ENCODE measurements around the gene PPIC.

Gene PPIC

GRCh38 chr5:123046222-123046621 lies 9.7 kb upstream of the PPIC start:
- no peaks in the 10 kb centered on the region for H3K4me1 ChIP-seq (ENCODE audit: insufficient read depth, low read length)
- H3K36me3 ChIP-seq (ENCODE audit: insufficient read depth, low read depth, low read length), result no peaks in the 10 kb centered on the region
- H3K9me3 ChIP-seq (ENCODE audit: insufficient read depth, low read depth, low read length), result no peaks in the 10 kb centered on the region
- H3K4me3 ChIP-seq (ENCODE audit: low read length), result no peak overlapping the region
- no peak overlapping the region for H3K27ac ChIP-seq (ENCODE audit: low read length)
- H3K27me3 ChIP-seq (ENCODE audit: insufficient read depth, low read length), result no peaks in the 10 kb centered on the region
- no peak overlapping the region for H3K9ac ChIP-seq (ENCODE audit: low read depth, low read length)

DNA sequence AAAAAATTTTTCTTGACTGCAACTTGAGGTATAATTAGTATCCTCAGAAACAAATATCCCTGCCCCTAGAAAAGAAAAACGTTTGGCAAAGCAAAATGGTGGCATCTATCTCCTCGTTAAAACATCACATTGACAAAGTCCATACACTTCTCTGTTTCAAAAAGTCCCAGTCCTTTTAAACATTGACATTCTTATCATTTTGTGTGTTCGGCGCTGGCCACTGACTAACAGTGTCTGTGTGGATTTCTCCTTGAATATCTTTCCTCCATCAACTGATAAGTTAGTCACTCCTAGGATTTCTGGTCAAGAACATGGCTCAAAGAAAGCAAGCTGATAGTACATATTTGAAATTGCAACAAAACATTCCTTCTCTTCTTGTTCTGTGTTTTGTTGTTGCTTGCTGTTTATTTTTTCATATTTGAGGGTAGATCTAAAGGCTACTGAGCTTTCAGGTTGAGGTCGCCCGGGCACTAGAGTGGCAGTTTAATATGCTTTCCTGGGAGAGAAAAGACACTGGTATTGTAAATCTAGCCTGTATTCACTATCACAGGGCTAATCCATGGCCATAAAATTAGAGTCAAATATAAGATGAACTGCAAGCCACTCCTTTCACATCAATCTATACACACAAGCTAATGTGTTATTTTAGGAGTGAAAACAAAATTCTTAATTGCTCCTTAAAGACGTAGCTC lies 8.5 kb upstream of the PPIC start:
- Histone ChIP-seq H3K9ac (ENCODE audit: low read depth, low read length) (no peak overlapping the region), H3K27me3 (ENCODE audit: insufficient read depth, low read length) (no peaks in the 10 kb centered on the region), H3K4me1 (ENCODE audit: insufficient read depth, low read length) (no peaks in the 10 kb centered on the region), H3K9me3 (ENCODE audit: insufficient read depth, low read depth, low read length) (no peaks in the 10 kb centered on the region), H3K4me3 (ENCODE audit: low read length) (no peak overlapping the region), H3K36me3 (ENCODE audit: insufficient read depth, low read depth, low read length) (no peaks in the 10 kb centered on the region), H3K27ac (ENCODE audit: low read length) (no peak overlapping the region)

GRCh38 chr5:123039673-123040072 lies 3.1 kb upstream of the PPIC start:
- no peak overlapping the region for H3K4me3 ChIP-seq (ENCODE audit: low read length)
- peaks cover 44% of the 10 kb centered on the region for H3K27me3 ChIP-seq (ENCODE audit: insufficient read depth, low read length)

GRCh38 chr5:123037104-123037418 lies 536 bp upstream of the PPIC start:
- Histone ChIP-seq H3K9ac (ENCODE audit: low read depth, low read length) (peak overlapping the region; percentile 54; the same call in 1 of the 2 replicates), H3K4me3 (ENCODE audit: low read length) (peak overlapping the region; percentile 78), H3K27me3 (ENCODE audit: insufficient read depth, low read length) (peaks cover 61% of the 10 kb centered on the region), H3K27ac (ENCODE audit: low read length) (no peak overlapping the region), H3K9me3 (ENCODE audit: insufficient read depth, low read depth, low read length) (no peaks in the 10 kb centered on the region), H3K36me3 (ENCODE audit: insufficient read depth, low read depth, low read length) (no peaks in the 10 kb centered on the region), H3K4me1 (ENCODE audit: insufficient read depth, low read length) (peaks cover 6% of the 10 kb centered on the region; the same call in 1 of the 2 replicates)

More at GRCh38 chr5:123039673-123040072, 3.1 kb upstream of the PPIC start:
- Histone ChIP-seq H3K9me3 (ENCODE audit: insufficient read depth, low read depth, low read length) (no peaks in the 10 kb centered on the region), H3K27ac (ENCODE audit: low read length) (no peak overlapping the region), H3K4me1 (ENCODE audit: insufficient read depth, low read length) (peaks cover 5% of the 10 kb centered on the region; the same call in 1 of the 2 replicates), H3K9ac (ENCODE audit: low read depth, low read length) (no peak overlapping the region), H3K36me3 (ENCODE audit: insufficient read depth, low read depth, low read length) (no peaks in the 10 kb centered on the region)

GRCh38 chr5:123035918-123036390 lies 571 bp downstream of the PPIC start:
- Histone ChIP-seq H3K9me3 (ENCODE audit: insufficient read depth, low read depth, low read length) (no peaks in the 10 kb centered on the region), H3K9ac (ENCODE audit: low read depth, low read length) (no peak overlapping the region; the same call in 1 of the 2 replicates), H3K4me3 (ENCODE audit: low read length) (peak overlapping the region; percentile 78), H3K36me3 (ENCODE audit: insufficient read depth, low read depth, low read length) (no peaks in the 10 kb centered on the region), H3K27ac (ENCODE audit: low read length) (no peak overlapping the region), H3K27me3 (ENCODE audit: insufficient read depth, low read length) (peaks cover 61% of the 10 kb centered on the region), H3K4me1 (ENCODE audit: insufficient read depth, low read length) (peaks cover 6% of the 10 kb centered on the region; the same call in 1 of the 2 replicates)

DNA sequence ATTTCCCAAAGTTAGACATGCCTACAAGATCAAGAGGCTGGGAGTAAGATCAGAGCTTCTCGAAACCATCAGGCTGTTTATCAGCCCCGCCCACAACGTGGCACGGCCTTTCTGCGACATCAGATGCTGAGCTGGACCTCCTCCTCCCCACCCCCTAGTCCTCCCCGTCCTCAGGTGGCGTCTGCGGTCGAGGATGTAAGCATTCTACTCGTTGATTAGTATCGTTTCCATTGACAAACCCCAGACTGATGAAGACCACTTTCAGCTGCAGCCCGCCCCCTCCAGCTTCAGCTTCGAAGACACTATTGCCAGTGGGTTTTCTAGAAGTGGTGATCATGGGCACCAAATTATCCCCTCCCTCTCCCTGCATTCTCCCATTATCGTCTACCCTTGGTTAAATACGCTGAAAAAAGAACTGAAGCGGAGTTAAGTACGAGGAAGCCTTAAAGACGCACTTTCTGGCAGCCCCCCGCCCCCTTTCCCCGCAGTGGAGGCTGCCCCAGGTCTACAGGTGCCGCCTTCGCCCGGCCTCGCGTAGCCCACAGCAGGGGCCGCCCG lies 1.1 kb downstream of the PPIC start:
- no peaks in the 10 kb centered on the region for H3K9me3 ChIP-seq (ENCODE audit: insufficient read depth, low read depth, low read length)
- no peak overlapping the region for H3K9ac ChIP-seq (ENCODE audit: low read depth, low read length)
- peaks cover 61% of the 10 kb centered on the region for H3K27me3 ChIP-seq (ENCODE audit: insufficient read depth, low read length)
- peaks cover 6% of the 10 kb centered on the region; the same call in 1 of the 2 replicates for H3K4me1 ChIP-seq (ENCODE audit: insufficient read depth, low read length)
- no peaks in the 10 kb centered on the region for H3K36me3 ChIP-seq (ENCODE audit: insufficient read depth, low read depth, low read length)
- no peak overlapping the region for H3K27ac ChIP-seq (ENCODE audit: low read length)
- peak overlapping the region; percentile 78 for H3K4me3 ChIP-seq (ENCODE audit: low read length)

GRCh38 chr5:123033157-123033671 lies 3.3 kb downstream of the PPIC start:
- peaks cover 6% of the 10 kb centered on the region; the same call in 1 of the 2 replicates for H3K4me1 ChIP-seq (ENCODE audit: insufficient read depth, low read length)
- H3K9me3 ChIP-seq (ENCODE audit: insufficient read depth, low read depth, low read length), result no peaks in the 10 kb centered on the region
- no peak overlapping the region for H3K27ac ChIP-seq (ENCODE audit: low read length)
- H3K9ac ChIP-seq (ENCODE audit: low read depth, low read length), result no peak overlapping the region
- no peaks in the 10 kb centered on the region for H3K36me3 ChIP-seq (ENCODE audit: insufficient read depth, low read depth, low read length)
- H3K27me3 ChIP-seq (ENCODE audit: insufficient read depth, low read length), result peaks cover 44% of the 10 kb centered on the region
- H3K4me3 ChIP-seq (ENCODE audit: low read length), result no peak overlapping the region

DNA sequence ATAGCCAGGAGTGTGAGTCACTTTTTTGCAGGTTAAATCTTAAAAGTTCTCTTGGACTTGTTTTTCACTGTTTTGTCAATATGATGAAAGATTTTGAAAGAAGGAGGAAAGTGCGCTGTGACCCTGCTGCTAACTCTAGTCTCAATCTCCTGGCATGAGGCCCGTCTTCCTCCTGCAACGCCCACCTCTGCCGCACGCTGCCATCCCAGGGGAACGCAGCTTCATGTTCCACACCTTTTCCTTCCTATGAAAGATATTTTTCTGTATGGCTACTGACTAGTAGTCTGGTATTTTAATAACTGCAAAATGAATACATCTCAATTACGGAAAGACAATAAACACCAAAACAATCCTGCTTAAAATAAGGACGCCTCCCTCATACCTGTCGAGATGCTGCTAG lies 8.3 kb downstream of the PPIC start:
- Histone ChIP-seq H3K4me1 (ENCODE audit: insufficient read depth, low read length) (no peaks in the 10 kb centered on the region; the same call in 1 of the 2 replicates), H3K27ac (ENCODE audit: low read length) (no peak overlapping the region), H3K9ac (ENCODE audit: low read depth, low read length) (no peak overlapping the region), H3K36me3 (ENCODE audit: insufficient read depth, low read depth, low read length) (no peaks in the 10 kb centered on the region), H3K9me3 (ENCODE audit: insufficient read depth, low read depth, low read length) (no peaks in the 10 kb centered on the region), H3K27me3 (ENCODE audit: insufficient read depth, low read length) (peaks cover 3% of the 10 kb centered on the region; the same call in 1 of the 2 replicates), H3K4me3 (ENCODE audit: low read length) (no peak overlapping the region)

DNA sequence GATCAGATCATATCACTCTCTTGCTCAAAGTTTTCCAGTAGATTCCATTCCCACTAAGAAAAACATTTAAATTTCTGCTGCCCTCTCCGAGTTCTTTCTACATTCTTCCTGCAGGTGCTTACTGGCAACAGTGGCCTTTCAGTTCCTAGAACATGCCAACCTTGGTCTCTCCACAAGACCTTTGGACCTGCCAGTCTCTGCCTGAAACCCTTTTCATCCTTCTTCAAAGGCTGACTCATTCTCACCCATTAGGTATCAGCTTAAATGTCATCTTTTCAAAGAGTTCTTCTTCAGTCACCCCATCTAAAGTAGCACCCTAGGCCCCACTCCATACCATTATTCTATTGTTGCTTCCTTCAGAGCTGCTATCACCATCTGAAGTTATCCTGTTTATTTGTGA lies 21.8 kb downstream of the PPIC start:
- H3K27me3 ChIP-seq (ENCODE audit: insufficient read depth, low read length), result no peaks in the 10 kb centered on the region
- no peak overlapping the region for H3K4me3 ChIP-seq (ENCODE audit: low read length)
- H3K27ac ChIP-seq (ENCODE audit: low read length), result no peak overlapping the region
- H3K36me3 ChIP-seq (ENCODE audit: insufficient read depth, low read depth, low read length), result no peaks in the 10 kb centered on the region
- no peak overlapping the region for H3K9ac ChIP-seq (ENCODE audit: low read depth, low read length)
- H3K4me1 ChIP-seq (ENCODE audit: insufficient read depth, low read length), result no peaks in the 10 kb centered on the region
- H3K9me3 ChIP-seq (ENCODE audit: insufficient read depth, low read depth, low read length), result no peaks in the 10 kb centered on the region

DNA sequence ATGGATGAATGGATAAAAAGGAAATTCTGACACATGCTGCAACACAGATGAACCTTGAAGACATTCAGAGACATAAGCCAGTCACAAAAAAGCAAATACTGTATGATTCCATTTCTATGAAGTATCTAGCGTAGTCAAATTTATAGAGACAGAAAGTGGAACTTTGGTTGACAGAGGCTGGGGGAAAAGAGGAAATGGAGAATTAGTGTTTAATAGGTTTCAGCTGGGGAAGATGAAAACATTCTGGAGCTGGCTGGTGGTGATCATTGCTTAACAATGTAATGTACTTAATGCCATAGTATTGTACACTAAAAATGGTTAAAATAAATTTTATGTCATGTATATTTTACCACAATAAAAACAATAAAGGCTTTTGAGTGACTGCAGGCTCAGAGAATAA lies 24.2 kb downstream of the PPIC start:
- no peaks in the 10 kb centered on the region for H3K9me3 ChIP-seq (ENCODE audit: insufficient read depth, low read depth, low read length)
- no peaks in the 10 kb centered on the region for H3K27me3 ChIP-seq (ENCODE audit: insufficient read depth, low read length)
- H3K4me1 ChIP-seq (ENCODE audit: insufficient read depth, low read length), result no peaks in the 10 kb centered on the region; the same call in 1 of the 2 replicates
- no peak overlapping the region for H3K9ac ChIP-seq (ENCODE audit: low read depth, low read length)
- H3K27ac ChIP-seq (ENCODE audit: low read length), result no peak overlapping the region
- no peak overlapping the region for H3K4me3 ChIP-seq (ENCODE audit: low read length)
- H3K36me3 ChIP-seq (ENCODE audit: insufficient read depth, low read depth, low read length), result no peaks in the 10 kb centered on the region

DNA sequence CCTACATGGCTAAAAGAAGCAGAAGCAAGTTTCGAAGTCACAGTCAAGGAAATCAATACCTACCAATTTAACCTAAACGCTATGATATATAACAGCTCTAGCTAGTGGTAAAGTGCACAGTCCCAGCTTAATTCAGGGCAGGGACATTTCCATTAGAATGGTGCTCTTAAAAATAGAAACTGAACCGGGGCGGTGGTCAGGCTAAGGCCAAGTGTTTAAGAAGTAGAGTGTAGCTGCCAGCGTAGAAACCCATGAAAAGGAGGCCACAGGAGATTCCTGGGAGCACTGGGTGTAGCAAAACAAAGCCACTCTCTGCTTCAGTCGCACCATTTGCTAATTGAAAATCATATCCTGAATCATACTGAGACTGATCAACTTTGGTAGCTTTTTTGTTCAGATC lies 28.8 kb downstream of the PPIC start:
- H3K4me1 ChIP-seq (ENCODE audit: insufficient read depth, low read length), result no peaks in the 10 kb centered on the region; the same call in 1 of the 2 replicates
- no peaks in the 10 kb centered on the region for H3K27me3 ChIP-seq (ENCODE audit: insufficient read depth, low read length)
- H3K4me3 ChIP-seq (ENCODE audit: low read length), result no peak overlapping the region
- H3K27ac ChIP-seq (ENCODE audit: low read length), result no peak overlapping the region
- no peak overlapping the region for H3K9ac ChIP-seq (ENCODE audit: low read depth, low read length)
- H3K36me3 ChIP-seq (ENCODE audit: insufficient read depth, low read depth, low read length), result no peaks in the 10 kb centered on the region
- no peaks in the 10 kb centered on the region for H3K9me3 ChIP-seq (ENCODE audit: insufficient read depth, low read depth, low read length)

DNA sequence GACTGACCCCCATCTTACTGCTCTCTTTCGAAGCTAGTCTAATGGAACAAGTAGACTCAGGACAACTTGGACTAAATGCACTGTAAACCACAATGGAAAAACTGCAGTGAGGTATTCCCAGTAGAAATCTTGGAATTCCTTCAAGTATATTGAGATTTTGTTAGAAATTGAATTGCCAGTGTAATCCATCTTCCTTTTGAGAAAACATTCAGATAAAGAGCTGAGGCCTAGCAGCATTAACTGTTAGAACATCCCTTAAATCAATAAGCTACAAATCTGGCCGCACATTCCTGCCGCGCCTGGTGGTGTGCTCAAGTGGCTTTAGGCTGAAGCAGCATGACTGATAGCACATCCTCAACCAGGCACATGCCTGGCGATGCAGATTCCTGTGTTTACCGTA lies 29.3 kb downstream of the PPIC start:
- H3K9ac ChIP-seq (ENCODE audit: low read depth, low read length), result no peak overlapping the region

More for the DNA sequence above, 29.3 kb downstream of the PPIC start:
- Histone ChIP-seq H3K36me3 (ENCODE audit: insufficient read depth, low read depth, low read length) (no peaks in the 10 kb centered on the region), H3K4me1 (ENCODE audit: insufficient read depth, low read length) (no peaks in the 10 kb centered on the region; the same call in 1 of the 2 replicates), H3K27me3 (ENCODE audit: insufficient read depth, low read length) (no peaks in the 10 kb centered on the region), H3K4me3 (ENCODE audit: low read length) (no peak overlapping the region), H3K9me3 (ENCODE audit: insufficient read depth, low read depth, low read length) (no peaks in the 10 kb centered on the region), H3K27ac (ENCODE audit: low read length) (no peak overlapping the region)

Data from iPS-20b (cell line).